IPS-18c (cell line): ENCODE results near the gene PPARG.

Source experiments
- H3K4me3 ChIP-seq: 2 replicates; pipeline ENCODE4 v1.7.0; 2013; ENCODE audit warnings: low read depth, mild to moderate bottlenecking, low read length, moderate library complexity; ENCODE audit not compliant: insufficient read depth
- H3K9me3 ChIP-seq: one replicate; pipeline ENCODE4 v1.6.1; 2013; ENCODE audit warnings: mild to moderate bottlenecking, low read length, moderate library complexity; ENCODE audit not compliant: control insufficient read depth, insufficient read depth

Gene PPARG

GRCh38 chr3:12327021-12327420, 38.2 kb downstream of the PPARG start:
- Histone ChIP-seq H3K9me3 (no peaks in the 10 kb centered on the region), H3K4me3 (no peak overlapping the region)

- Histone ChIP-seq H3K4me3 (no peak overlapping the region), H3K9me3 (no peaks in the 10 kb centered on the region)
Measured at GRCh38 chr3:12328132-12328836, 39.4 kb downstream of the PPARG start.

- Histone ChIP-seq H3K9me3 (no peaks in the 10 kb centered on the region), H3K4me3 (no peak overlapping the region)
Measured at GRCh38 chr3:12328837-12329462, 40.1 kb downstream of the PPARG start.

GRCh38 chr3:12334786-12335185, 45.9 kb downstream of the PPARG start:
- H3K9me3 ChIP-seq, result no peaks in the 10 kb centered on the region
- no peak overlapping the region for H3K4me3 ChIP-seq

- no peak overlapping the region for H3K4me3 ChIP-seq
- H3K9me3 ChIP-seq, result no peaks in the 10 kb centered on the region
Measured at GRCh38 chr3:12335421-12335820, 46.6 kb downstream of the PPARG start.

GRCh38 chr3:12336099-12336498, 47.2 kb downstream of the PPARG start:
- Histone ChIP-seq H3K9me3 (no peaks in the 10 kb centered on the region), H3K4me3 (no peak overlapping the region)

GRCh38 chr3:12338595-12339546, 50.0 kb downstream of the PPARG start:
- Histone ChIP-seq H3K9me3 (no peaks in the 10 kb centered on the region), H3K4me3 (no peak overlapping the region)

- Histone ChIP-seq H3K9me3 (no peaks in the 10 kb centered on the region), H3K4me3 (no peak overlapping the region)
Measured at GRCh38 chr3:12339701-12340480, 51.0 kb downstream of the PPARG start.

GRCh38 chr3:12340506-12340905, 51.6 kb downstream of the PPARG start:
- Histone ChIP-seq H3K4me3 (no peak overlapping the region), H3K9me3 (no peaks in the 10 kb centered on the region)

- H3K4me3 ChIP-seq, result no peak overlapping the region
- no peaks in the 10 kb centered on the region for H3K9me3 ChIP-seq
Measured at GRCh38 chr3:12342151-12342550, 53.3 kb downstream of the PPARG start.

- H3K9me3 ChIP-seq, result no peaks in the 10 kb centered on the region
- H3K4me3 ChIP-seq, result no peak overlapping the region
Measured at GRCh38 chr3:12343047-12343501, 54.2 kb downstream of the PPARG start.

- Histone ChIP-seq H3K4me3 (no peak overlapping the region), H3K9me3 (no peaks in the 10 kb centered on the region)
Measured at GRCh38 chr3:12345141-12345561, 56.3 kb downstream of the PPARG start.

- no peaks in the 10 kb centered on the region for H3K9me3 ChIP-seq
- H3K4me3 ChIP-seq, result no peak overlapping the region
Measured at GRCh38 chr3:12345584-12346494, 57.0 kb downstream of the PPARG start.

- H3K4me3 ChIP-seq, result no peak overlapping the region
Measured at GRCh38 chr3:12347301-12347700, 58.4 kb downstream of the PPARG start.

GRCh38 chr3:12349895-12350811, 61.3 kb downstream of the PPARG start:
- no peak overlapping the region for H3K4me3 ChIP-seq
- H3K9me3 ChIP-seq, result no peaks in the 10 kb centered on the region

More at GRCh38 chr3:12347301-12347700, 58.4 kb downstream of the PPARG start:
- H3K9me3 ChIP-seq, result no peaks in the 10 kb centered on the region
